ENCODE measurements around the gene ARL4D.

The ARL4D gene

DNA sequence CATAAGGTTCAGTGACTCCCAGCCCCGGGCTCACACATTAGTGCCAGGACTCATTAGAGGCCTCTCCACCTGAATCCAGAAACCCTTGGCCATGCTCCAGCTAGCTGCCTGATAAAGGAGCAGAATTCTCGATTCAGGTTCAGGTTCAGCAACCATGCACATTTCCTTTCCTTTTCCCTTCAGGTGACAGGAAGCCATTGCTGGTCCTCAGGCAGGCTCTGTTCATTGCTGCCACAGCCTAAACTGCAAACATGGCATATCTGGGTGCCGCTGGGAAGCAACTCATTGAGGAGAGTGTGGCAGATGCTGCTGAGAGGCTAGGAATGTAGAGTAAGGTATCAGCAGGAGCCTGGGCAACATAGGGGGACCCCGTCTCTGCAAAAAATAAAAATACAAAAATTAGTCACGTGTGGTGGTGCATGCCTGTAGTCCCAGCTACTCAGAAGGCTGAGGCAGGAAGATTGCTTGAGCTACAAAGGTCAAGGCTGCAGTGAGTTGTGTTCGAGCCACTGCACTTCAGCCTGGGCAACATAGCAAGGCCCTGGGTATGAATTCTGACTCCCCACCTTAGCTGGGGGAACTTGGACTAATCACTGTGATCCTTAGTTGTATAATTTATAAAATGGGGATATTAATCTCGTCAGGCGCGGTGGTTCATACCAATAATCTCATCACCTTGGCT lies 28.7 kb downstream of the ARL4D start:
- DNase-seq (no peak), ATAC-seq (no peak)

DNA sequence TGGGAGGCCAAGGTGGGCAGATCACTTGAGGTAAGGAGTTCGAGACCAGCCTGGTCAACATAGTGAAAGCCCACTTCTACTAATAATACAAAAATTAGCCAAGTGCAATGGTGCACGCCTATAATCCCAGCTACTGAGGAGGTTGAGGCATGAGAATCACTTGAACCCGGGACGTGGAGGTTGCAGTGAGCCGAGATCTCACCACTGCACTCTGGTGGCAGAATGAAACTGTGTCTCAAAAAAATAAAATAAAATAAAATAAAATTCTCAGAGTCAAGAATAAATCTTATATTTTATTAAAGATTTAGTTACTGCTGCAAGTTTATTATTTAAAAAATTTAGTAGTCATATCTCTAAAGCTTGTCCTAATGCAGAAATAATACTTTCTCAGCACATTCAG lies 29.7 kb downstream of the ARL4D start:
- DNase-seq (no peak), ATAC-seq (no peak)

DNA sequence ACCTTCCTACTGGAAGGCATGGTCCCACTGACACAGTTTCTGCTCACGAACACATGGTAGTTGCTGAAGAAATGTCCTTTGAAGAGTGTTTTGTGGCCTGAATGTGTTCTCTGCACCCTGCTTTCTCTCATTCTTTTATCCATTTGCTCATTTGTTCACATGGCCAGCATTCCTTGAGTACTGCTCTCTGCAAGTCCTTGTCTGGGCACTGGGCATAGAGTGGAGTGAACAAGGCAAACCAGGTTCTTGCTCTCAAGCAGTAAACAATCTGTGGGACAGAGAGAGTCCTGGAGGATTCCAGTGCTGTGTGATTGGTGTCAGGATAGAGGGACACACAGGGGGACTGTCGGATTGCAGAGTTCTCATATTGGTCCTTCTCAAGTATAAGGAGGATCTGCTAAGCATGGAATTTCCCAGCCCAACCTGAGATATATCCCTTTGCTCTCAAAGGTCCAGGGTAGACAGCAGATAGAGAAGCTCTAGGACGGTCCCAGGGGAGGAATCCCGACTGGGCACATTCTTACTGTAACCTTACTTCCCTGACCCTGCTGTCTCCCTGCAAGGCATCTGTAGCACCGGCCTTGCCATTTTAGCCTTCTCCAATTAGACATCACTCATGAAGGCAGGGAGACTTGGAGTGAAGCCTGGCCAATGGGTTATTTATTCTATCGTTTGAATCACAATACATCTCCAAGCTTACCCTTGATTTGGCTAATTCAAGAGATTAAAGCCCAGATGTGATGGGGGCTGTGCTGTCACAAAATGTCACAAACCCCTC lies 32.3 kb downstream of the ARL4D start:
- no peak for ATAC-seq

DNA sequence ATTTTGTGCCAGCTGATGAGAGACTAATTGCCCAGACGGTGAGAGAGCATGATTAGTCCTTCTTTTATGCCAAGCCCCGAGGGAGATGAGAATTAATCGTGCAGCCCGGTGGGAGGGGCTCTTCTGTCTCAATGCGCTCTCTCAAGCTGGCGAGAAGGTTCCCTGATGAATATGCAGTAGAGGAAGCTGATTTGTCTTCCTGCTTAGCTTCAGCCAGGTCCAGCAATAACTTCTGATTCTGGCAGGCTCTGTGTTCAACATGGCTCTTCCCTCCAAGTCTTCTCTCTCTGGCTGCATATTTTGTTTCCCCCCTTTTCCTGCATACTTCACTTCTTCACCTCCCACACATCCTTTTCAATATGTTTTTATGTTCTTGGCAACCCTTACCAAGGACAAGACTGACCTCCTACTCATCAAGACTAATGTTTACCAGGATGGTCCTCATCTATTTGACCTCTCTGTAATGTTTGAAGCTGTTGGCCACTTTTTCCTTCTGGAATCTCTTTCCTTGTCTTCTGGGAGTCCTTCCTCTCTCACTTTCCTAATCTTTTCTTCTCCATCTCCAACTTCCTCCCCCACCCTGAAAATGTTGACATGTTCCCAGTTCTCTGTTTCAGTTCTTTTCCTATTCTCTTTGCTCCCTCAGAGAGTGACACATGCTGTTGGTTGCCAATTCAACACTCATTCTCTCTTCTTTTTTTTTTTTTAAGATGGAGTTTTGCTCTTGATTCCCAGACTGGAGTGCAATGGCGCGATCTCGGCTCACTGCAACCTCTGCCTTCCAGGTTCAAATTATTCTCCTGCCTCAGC lies 33.1 kb downstream of the ARL4D start:
- no peak for DNase-seq
- no peak for ATAC-seq

More for the DNA sequence above, 32.3 kb downstream of the ARL4D start:
- no peak for DNase-seq

GRCh38 chr17:43434902-43435319 lies 36.1 kb downstream of the ARL4D start:
- ATAC-seq (no peak), DNase-seq (no peak)

GRCh38 chr17:43437756-43438155 lies 39.0 kb downstream of the ARL4D start:
- ATAC-seq (no peak), DNase-seq (no peak)

DNA sequence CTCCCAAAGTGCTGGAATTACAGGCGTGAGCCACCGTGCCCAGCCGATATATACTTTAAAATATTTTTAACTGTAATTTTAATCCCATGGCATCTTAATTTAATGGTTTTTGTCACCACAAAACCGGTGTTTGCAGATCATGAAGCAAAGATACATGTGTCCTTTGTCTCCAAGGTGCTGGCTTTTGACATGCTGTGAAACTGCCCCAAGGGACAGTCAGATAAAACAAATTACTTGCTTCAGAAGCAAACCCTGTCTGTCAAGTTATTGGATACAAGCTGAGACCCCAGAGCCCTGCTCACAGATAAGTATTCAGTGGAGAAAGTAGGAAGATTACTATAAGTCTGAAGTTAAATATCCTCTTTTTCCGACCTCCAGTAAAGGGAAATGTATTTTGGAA lies 39.8 kb downstream of the ARL4D start:
- DNase-seq (no peak), ATAC-seq (no peak)

DNA sequence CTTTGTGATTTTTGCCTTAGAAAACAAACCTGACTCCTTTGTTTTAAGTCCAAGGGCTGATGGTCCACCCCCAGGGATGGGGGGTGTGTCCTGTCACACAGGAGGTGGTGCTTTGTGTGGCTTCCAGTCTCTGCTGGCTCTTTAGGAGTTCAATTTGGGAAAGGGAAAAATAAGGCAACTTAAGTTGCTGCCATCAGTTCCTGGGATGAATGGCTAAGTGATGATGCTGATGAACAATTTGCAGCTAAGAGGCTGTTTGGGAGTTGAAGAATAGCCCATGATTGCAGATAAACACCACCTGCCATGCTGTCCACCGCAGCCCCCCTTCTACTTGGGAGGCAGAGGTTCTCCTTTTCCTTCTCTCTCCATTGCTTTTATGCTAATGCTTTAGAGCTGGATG lies 40.2 kb downstream of the ARL4D start:
- DNase-seq (no peak), ATAC-seq (no peak)

GRCh38 chr17:43442711-43443110 lies 43.9 kb downstream of the ARL4D start:
- no peak for ATAC-seq
- DNase-seq: no peak

DNA sequence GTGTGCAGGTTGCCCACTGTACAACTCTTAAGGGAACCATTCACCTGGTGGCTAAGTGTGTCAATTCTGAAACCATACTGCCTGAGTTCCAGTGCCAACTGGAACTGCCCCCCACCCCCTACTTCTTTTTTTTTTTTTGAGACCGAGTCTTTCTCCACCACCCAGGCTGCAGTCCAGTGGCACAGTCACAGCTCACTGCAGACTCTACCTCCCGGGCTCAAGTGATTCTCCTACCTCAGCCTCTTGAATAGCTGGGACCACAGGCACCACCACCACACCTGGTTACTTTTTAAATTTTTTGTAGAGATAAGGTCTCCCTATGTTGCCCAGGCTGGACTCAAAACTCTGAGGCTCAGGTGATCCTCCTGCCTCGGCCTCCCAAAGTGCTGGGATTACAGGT lies 44.6 kb downstream of the ARL4D start:
- DNase-seq: no peak
- ATAC-seq: no peak

- DNase-seq (no peak), ATAC-seq (no peak)
Observed at GRCh38 chr17:43444223-43445008, 45.6 kb downstream of the ARL4D start.

DNA sequence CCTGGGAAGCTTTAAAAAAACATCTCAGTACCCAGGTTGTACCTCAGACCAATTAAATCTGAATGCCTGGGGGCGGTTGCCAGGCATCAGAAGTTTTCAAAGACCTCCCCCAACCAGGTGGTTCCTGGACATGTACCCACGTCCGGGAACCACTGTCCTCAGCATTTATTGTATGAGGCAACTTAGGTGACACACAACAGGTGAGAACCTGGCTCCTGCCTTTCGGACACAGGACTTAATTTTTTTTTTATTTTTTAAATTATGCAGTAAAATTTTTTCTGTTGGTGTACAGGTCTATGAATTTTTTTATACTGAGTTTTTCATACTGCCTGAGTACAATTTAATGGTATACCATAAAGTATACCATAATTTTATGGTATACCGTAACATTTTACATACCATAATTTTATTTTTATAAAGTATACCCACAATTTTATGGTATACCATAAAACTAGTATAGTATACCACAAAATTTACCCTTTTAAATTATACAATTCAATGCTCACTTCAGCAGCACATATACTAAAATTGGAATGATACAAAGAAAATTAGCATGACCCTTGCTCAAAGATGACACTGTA lies 46.3 kb downstream of the ARL4D start:
- ATAC-seq: no peak
- DNase-seq: no peak

GRCh38 chr17:43446773-43447172 lies 48.0 kb downstream of the ARL4D start:
- DNase-seq: no peak
- ATAC-seq: no peak

DNA sequence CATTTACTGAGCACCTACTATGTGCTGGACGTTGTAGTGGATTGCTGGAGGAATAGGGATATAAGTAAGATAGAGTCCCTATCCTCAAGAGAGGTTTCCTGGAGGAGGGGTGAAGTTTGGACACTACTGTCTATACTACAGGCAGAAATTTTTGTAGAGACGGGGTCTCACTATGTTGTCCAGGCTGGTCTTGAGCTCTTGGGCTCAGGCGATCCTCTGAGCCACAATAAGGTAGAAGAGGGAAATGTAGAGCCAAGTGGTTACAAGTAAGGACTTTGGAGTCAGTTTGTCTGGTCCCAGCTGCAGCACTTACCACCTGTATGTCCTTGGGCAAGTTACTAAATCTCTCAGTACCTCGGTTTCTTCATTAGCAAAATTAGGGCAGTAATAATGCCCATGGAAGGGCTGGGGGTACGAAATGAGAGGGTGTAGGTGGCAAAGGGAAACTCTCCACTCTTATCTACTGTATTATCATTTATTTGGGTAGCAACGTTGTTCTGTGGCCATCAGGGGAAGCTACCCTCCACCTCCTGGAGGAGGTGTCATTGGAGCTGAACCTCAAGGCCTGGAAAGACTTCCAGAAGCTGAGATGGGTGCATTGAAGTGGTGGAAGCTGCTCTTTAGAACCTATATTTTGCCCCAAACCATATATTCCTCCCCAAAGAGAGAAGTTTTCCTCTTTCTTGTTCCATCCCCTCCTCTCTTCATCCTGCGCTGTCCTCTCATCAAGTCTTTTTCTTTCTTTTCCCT lies 50.1 kb downstream of the ARL4D start:
- ATAC-seq: no peak
- no peak for DNase-seq

DNA sequence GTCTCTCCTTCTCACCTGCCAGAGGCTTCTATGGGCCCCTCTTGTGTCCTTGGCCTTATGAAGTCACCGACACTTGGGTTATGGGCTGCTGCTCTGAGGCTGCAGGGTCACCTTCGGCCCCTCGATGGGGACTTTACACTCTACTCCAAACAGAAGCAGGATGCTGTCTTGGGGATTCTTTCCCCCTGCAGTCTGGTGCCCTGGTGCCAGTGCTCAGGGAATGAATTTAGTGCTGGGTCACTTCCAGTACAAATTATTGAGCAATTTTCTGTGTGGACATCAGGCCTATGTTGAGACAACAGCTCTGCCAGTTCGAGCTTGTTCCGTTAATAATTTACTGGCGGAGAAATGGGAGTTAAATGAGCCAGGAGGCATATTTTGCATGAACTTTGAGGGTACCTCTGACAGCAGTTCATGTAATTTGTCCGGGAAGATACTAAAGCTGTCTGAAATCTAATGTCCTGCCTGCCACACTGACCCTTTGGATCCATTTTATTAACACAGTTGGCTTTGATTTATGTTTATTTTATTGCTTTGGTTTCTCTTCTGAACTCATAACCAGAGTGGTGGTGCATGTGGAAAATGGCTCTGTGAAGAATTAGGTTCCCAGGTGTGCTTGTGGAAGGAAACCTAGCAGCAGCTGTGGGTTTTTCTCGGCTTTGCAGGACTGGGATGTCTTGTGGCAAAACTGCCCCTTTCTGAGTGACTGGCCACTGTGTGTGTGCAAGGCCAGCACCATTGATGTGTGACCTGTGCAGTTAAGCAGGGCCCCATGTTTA lies 50.9 kb downstream of the ARL4D start:
- DNase-seq: no peak

More for the DNA sequence above, 50.9 kb downstream of the ARL4D start:
- ATAC-seq: no peak

Measured in stimulated activated naive CD8-positive, alpha-beta T cell treated with anti-CD3 and anti-CD28 coated beads, Interleukin-15, Interleukin-2, amounts not matched to agents 100 U/mL and 50 U/mL, for 24 hours (primary cell).